GM06990 (cell line): Measurements from ENCODE around the gene CYRIA.

Experiments
- DNase-seq: peaks from one replicate; pipeline ENCODE4 v3.0.0-alpha.2; 2011; ENCODE audit not compliant: insufficient read length; ENCODE audit errors: extremely low read depth
- H3K27me3 ChIP-seq: replicated peaks from 2 replicates; pipeline ENCODE4 v1.6.0; 2011; ENCODE audit warnings: low read length; ENCODE audit not compliant: control insufficient read depth, insufficient read depth
- H3K36me3 ChIP-seq: 2 replicates; pipeline ENCODE4 v1.5.1; 2011; ENCODE audit warnings: low read length; ENCODE audit not compliant: control insufficient read depth, insufficient read depth
- H3K4me3 ChIP-seq: replicated peaks from 2 replicates; pipeline ENCODE4 v1.5.1; 2011; ENCODE audit warnings: low read depth, mild to moderate bottlenecking, control low read depth, low read length
- CTCF ChIP-seq: IDR thresholded peaks from 2 replicates; pipeline ENCODE4 v1.5.1; 2011; ENCODE audit warnings: low read length, control low read depth, mild to moderate bottlenecking, inconsistent platforms; ENCODE audit not compliant: insufficient read depth, poor library complexity, severe bottlenecking

The CYRIA gene

GRCh38 chr2:16626497-16626896, 39.1 kb downstream of the CYRIA start:
- DNase-seq, result no peak
- Histone ChIP-seq H3K36me3 (no peaks in the 10 kb centered on the region), H3K4me3 (no peak overlapping the region), H3K27me3 (peaks cover 1% of the 10 kb centered on the region)
- no peak for TF ChIP-seq CTCF

- Histone ChIP-seq H3K36me3 (no peaks in the 10 kb centered on the region), H3K4me3 (no peak overlapping the region)
- no peak for TF ChIP-seq CTCF
Measured at GRCh38 chr2:16625759-16626158, 39.9 kb downstream of the CYRIA start.

GRCh38 chr2:16625201-16625729, 40.4 kb downstream of the CYRIA start:
- Histone ChIP-seq H3K27me3 (peaks cover 3% of the 10 kb centered on the region), H3K4me3 (no peak overlapping the region), H3K36me3 (no peaks in the 10 kb centered on the region)
- no peak for TF ChIP-seq CTCF
- no peak for DNase-seq

More at GRCh38 chr2:16625759-16626158, 39.9 kb downstream of the CYRIA start:
- DNase-seq, result no peak
- peaks cover 3% of the 10 kb centered on the region for H3K27me3 ChIP-seq

- H3K27me3 ChIP-seq, result peaks cover 3% of the 10 kb centered on the region
- no peak overlapping the region for H3K4me3 ChIP-seq
- no peak for TF ChIP-seq CTCF
- DNase-seq, result no peak
- H3K36me3 ChIP-seq, result no peaks in the 10 kb centered on the region
Measured at GRCh38 chr2:16624436-16624780, 41.2 kb downstream of the CYRIA start.

- TF ChIP-seq CTCF, result no peak
- H3K27me3 ChIP-seq, result peaks cover 5% of the 10 kb centered on the region
- no peak overlapping the region for H3K4me3 ChIP-seq
- DNase-seq, result no peak
- no peaks in the 10 kb centered on the region for H3K36me3 ChIP-seq
Measured at GRCh38 chr2:16623564-16624435, 41.8 kb downstream of the CYRIA start.
